Measurements from ENCODE around the gene SCLT1. TPM values are rescaled to one million over a fixed set of nuclear protein-coding genes. Genes with fewer than 3 reads are reported as not detected.

Gene SCLT1
- total and polyA plus RNA-seq, 7 donors: 3.0 to 18.8 (median 9.9) TPM

DNA sequence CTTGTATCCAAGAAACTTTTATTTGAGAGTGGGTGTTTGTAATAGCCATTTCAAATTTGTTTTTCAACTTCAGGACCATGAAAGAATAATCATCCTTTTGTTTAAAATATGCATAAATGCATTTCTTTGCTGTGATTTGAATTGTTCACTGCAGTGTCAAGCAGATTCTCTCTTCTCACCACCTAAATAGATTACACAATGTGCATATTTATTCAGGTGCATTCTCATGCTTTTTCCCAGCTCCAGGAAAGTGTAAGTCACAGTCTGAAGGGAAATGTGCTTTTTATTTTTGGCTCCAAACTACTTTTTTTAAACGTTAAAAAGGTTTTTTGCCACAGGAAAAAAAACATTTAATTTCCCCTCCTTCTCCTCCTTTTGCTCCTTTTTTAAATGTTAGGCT is 20.1 kb upstream of the SCLT1 start:
- H3K9me3 ChIP-seq: no peaks in the 10 kb centered on the region
- H3K36me3 ChIP-seq: no peaks in the 10 kb centered on the region
- WGBS, 2 donors: 48 to 56% methylated on average over 1 of the region's 1 CpG
- no peak for DNase-seq
- no peak overlapping the region for H3K27ac ChIP-seq
- H3K4me1 ChIP-seq: no peaks in the 10 kb centered on the region
- H3K27me3 ChIP-seq: no peaks in the 10 kb centered on the region
- intact Hi-C loops (cut with DNase I): no loop called here
- TF ChIP-seq EP300 (IDR thresholded peaks at IDR 0.05) (no peak), POLR2AphosphoS5 (IDR thresholded peaks at IDR 0.05) (no peak)
- TF ChIP-seq, protein P1, sequence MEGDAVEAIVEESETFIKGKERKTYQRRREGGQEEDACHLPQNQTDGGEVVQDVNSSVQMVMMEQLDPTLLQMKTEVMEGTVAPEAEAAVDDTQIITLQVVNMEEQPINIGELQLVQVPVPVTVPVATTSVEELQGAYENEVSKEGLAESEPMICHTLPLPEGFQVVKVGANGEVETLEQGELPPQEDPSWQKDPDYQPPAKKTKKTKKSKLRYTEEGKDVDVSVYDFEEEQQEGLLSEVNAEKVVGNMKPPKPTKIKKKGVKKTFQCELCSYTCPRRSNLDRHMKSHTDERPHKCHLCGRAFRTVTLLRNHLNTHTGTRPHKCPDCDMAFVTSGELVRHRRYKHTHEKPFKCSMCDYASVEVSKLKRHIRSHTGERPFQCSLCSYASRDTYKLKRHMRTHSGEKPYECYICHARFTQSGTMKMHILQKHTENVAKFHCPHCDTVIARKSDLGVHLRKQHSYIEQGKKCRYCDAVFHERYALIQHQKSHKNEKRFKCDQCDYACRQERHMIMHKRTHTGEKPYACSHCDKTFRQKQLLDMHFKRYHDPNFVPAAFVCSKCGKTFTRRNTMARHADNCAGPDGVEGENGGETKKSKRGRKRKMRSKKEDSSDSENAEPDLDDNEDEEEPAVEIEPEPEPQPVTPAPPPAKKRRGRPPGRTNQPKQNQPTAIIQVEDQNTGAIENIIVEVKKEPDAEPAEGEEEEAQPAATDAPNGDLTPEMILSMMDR (IDR thresholded peaks at IDR 0.05): no peak
- no peak overlapping the region for H3K4me3 ChIP-seq

DNA sequence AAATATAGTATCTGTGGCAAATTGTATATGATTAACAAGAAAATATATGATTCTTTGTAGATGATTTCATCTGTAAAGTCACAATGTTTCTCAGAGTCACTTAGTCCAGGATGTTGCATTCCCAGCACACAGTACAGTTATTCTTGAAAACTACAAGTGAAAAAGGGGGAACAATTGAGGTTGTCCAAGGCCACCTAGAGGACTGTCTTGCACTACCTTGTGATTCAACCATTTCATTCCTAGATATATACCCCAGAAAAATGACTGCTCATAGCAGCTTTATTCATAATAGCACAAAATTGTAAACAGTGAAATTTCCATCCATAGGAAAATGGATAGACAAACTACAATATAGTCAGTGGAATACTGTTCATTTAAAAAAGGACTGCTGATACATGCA is 18.6 kb upstream of the SCLT1 start:
- Histone ChIP-seq H3K4me1 (no peaks in the 10 kb centered on the region), H3K27me3 (no peaks in the 10 kb centered on the region), H3K27ac (no peak overlapping the region), H3K9me3 (no peaks in the 10 kb centered on the region), H3K36me3 (no peaks in the 10 kb centered on the region), H3K4me3 (no peak overlapping the region)
- intact Hi-C loops (cut with DNase I): no loop called here
- no peak for DNase-seq
- TF ChIP-seq, protein P1 (IDR thresholded peaks at IDR 0.05): no peak
- TF ChIP-seq POLR2A (IDR thresholded peaks at IDR 0.05) (no peak), POLR2AphosphoS5 (IDR thresholded peaks at IDR 0.05) (no peak), EP300 (IDR thresholded peaks at IDR 0.05) (no peak)

DNA sequence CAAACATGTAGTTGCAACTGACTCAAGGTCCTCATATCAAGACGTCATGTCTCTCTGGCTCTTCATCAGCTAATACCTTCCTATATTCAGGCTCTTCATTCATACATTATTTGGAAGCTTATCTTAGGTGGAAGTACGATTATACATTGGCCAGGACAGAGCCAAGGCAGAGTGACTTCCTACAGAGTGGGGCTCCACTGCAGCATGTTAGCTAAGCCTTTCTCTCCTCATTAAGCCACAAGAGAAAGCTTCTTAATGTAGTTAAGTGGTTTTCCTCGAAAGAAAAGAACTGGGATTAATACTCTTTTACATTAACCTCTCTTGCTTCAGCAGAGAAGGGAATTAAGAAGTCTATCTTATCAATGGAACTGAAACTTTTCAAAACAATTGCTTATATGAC is 17.6 kb upstream of the SCLT1 start:
- DNase-seq: no peak
- TF ChIP-seq POLR2AphosphoS5 (IDR thresholded peaks at IDR 0.05): no peak
- TF ChIP-seq, protein P1 (IDR thresholded peaks at IDR 0.05): no peak
- no peak for TF ChIP-seq EP300 (IDR thresholded peaks at IDR 0.05)
- no peak for TF ChIP-seq POLR2A (IDR thresholded peaks at IDR 0.05)
- intact Hi-C loops (cut with DNase I): no loop called here
- WGBS, 2 donors: 88 to 89% methylated on average over 3 of the region's 3 CpGs
- no peaks in the 10 kb centered on the region for H3K4me1 ChIP-seq
- H3K27me3 ChIP-seq: no peaks in the 10 kb centered on the region
- no peaks in the 10 kb centered on the region for H3K9me3 ChIP-seq
- no peak overlapping the region for H3K27ac ChIP-seq
- no peak overlapping the region for H3K4me3 ChIP-seq
- no peaks in the 10 kb centered on the region for H3K36me3 ChIP-seq

DNA sequence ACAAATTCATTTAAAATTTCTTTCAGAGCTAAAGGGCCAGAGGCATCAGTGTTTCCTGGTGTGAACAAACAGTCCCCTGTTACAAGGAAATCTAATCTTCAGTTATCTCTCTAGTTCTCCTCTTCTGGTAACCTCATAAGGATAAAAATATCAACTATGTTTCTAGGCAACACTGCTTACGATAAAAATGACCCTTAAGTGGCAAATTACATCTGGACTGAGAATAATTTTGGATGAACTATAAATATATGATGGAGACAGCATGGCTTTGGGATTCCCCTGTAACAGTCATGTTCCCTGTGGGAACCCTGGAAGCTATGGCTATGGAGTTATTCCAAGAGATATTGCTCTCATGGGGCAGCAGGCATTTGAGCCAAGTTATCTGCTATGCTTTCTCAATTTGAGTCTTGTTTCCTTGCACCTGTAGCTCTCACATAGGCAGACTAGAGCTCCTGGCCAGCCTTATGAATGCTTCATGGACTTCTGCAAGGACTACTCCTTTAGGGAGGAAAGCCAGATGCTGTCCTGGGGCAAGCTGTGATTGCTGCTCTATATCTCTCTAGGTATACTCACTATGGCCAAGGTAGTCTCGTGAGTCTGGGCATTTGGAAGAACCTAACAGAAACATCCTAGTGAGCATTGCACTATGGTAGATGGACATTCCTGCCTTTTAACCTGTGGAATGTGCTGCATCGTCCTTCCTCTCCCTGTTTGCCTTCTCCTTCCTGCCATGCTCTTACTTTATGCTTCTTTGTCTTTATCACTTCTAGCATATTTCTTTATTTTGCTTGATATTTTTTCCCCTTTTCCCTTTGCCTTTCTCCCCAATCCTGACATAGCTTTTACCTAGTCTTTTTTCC is 16.9 kb upstream of the SCLT1 start:
- no peak for DNase-seq
- no peak overlapping the region for H3K4me3 ChIP-seq
- H3K27ac ChIP-seq: no peak overlapping the region
- no peaks in the 10 kb centered on the region for H3K36me3 ChIP-seq
- no peaks in the 10 kb centered on the region for H3K9me3 ChIP-seq
- intact Hi-C loops (cut with DNase I): no loop called here
- no peaks in the 10 kb centered on the region for H3K27me3 ChIP-seq
- 92 to 94% methylated on average over 3 of the region's 3 CpGs for WGBS, 2 donors
- H3K4me1 ChIP-seq: no peaks in the 10 kb centered on the region
- TF ChIP-seq EP300 (IDR thresholded peaks at IDR 0.05): no peak
- no peak for TF ChIP-seq POLR2A (IDR thresholded peaks at IDR 0.05)
- TF ChIP-seq, protein P1 (IDR thresholded peaks at IDR 0.05): no peak
- no peak for TF ChIP-seq POLR2AphosphoS5 (IDR thresholded peaks at IDR 0.05)

Data from sigmoid colon (tissue), 7 donors.